Measurements from ENCODE around the gene BRPF3.

The BRPF3 gene

GRCh38 chr6:36227379-36228228, 31.1 kb downstream of the BRPF3 start:
- DNase-seq = no peak
- intact Hi-C loops (cut with DNase I) = no loop called here

DNA sequence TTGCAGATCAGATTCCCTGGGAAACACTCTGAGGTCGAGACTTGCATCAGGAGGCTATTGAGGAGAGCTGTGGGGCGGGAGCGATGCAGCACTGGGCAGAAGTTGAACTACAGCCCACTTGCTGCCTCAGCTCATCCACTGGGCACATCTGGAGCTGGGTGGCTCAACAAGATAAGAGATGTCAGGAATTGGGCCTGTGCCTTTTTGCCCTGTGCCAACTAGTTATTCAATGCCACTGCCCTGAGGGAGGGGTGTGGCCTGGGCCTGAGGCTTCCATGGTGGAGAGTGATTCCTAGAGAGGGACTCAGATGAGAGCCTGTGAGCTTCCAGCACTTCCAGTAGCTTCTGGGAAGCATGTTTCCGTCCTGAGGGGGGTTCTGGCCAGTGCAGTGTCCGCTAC, 32.7 kb downstream of the BRPF3 start:
- DNase-seq = no peak
- intact Hi-C loops (cut with DNase I) = no loop called here

DNA sequence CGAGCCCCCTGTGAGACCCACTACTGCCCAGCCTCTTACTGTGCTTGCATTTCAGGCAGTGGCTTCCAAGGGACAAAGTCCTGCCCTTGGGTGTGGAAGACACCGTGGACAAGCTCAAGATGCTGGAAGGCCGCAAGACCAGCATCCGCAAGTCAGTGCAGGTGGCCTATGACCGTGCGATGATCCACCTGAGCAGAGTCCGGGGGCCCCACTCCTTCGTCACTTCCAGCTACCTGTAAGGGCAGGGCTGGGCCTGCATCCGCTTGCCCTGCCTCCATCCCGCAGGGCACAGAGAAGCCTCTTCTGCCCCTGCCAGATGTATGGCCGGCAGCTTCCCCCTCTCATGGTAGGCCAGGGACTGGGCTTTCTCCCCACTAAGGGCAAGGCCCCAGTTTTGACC, 33.8 kb downstream of the BRPF3 start:
- DNase-seq = no peak

DNA sequence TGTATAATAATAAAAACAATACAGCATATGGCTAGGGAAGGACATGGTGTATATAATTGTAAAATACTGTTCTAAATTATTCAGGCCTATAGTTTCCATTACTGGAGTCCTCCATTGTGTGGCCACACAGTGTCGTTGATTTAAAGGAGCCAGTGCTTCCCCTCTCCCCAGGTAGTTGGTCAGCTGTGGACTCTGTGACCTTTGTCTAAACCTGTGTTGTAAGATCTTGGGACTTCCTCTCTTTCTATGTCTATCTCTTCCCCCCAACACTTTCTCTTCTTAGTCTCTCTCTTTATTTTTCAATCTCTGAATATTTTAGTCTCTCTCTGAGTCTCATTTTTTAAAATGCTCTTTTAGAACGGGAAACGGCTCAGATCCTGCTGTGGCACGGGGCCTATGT, 35.6 kb downstream of the BRPF3 start:
- DNase-seq = no peak

More for the DNA sequence above, 33.8 kb downstream of the BRPF3 start:
- intact Hi-C loops (cut with DNase I) = no loop called here

DNA sequence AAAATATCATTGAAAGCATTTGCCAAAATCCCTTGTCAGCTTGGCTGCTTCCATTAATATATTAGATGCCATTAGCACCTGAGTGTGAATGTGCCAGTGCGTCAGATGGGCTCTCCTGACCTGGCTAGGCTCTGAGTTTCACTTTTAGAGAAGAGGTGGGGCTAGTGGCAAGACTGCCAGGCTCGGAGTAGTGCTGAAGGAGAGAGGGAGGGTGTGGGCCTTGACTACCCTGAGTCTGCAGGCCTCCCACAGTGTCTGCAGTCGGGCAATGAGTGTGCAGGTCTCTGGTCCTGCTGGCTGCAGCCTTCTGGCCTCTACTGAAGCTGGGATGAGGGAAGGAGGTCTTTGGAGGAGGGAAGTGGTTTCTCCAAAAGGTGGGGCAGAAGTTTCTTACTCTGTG, 38.8 kb downstream of the BRPF3 start:
- no peak for DNase-seq
- intact Hi-C loops (cut with DNase I) = no loop called here

More for the DNA sequence above, 35.6 kb downstream of the BRPF3 start:
- intact Hi-C loops (cut with DNase I) = no loop called here

GRCh38 chr6:36235862-36236261, 39.3 kb downstream of the BRPF3 start:
- intact Hi-C loops (cut with DNase I) = no loop called here
- peak in 1 of 10 donors; percentile 83 for DNase-seq

DNA sequence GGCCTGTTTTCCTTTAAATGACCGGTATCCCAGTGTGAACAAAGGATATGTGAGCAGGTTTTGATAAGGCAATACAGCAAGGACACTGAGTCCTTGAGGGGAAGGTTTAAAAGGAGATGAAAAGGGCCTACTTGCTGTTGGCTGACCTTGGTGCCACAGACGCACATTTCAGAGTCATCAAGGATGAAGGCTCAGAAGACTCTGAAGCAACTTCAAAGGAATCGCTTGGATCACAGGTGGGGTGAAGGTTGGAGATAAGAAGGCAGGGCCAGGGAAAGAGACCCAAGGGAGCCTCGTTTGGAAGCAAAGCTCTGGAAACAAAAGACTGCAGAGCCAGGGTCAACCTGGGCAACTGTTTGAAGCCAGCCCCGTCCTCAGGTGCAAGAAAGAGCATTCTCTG, 43.2 kb downstream of the BRPF3 start:
- DNase-seq = no peak
- intact Hi-C loops (cut with DNase I) = no loop called here

GRCh38 chr6:36241728-36242127, 45.2 kb downstream of the BRPF3 start:
- intact Hi-C loops (cut with DNase I) = no loop called here
- peak in 7 of 10 donors; percentile 38 to 92 (median 70) for DNase-seq

DNA sequence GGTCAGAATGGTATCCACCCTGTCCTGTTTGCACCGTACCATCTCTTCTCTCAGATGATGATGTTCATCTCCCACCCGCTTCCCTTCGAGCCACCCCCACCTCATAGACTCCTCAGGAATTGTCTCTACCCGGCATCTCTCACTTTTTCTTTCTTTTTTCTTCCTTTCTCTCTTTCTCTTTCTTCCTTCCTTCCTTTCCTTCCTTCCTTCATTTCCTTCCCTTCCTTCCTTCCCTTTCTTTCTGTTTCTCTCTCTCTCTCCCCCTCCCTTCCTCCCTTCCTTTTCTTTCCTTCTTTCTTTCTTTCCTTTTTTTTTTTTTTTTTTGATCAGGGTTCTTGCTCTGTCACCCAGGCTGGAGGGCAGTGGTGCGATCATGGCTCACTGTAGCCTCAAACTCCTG, 45.6 kb downstream of the BRPF3 start:
- DNase-seq = no peak
- intact Hi-C loops (cut with DNase I) = no loop called here

DNA sequence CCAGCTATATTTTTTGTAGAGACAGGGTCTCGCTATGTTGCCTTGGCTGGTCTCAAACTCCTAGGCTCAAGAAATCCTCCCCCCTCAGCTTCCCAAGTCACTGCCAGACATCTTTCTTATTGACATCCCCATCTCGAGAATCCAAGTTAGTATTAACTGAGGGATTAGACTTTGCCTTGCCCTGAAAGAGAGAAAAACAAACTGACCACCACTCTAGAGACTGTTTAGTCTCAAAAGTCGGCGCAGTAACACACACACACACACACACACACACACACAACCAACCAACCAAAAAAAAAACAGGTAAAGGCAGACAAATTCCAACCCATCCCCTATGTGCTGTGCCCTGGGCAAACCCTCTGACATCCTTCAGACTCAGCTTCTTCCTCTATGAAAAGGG, 46.1 kb downstream of the BRPF3 start:
- intact Hi-C loops (cut with DNase I) = no loop called here
- no peak for DNase-seq

- no peak for DNase-seq
- intact Hi-C loops (cut with DNase I) = no loop called here
These were observed 47.1 kb downstream of the BRPF3 start for GRCh38 chr6:36243562-36244212.

DNA sequence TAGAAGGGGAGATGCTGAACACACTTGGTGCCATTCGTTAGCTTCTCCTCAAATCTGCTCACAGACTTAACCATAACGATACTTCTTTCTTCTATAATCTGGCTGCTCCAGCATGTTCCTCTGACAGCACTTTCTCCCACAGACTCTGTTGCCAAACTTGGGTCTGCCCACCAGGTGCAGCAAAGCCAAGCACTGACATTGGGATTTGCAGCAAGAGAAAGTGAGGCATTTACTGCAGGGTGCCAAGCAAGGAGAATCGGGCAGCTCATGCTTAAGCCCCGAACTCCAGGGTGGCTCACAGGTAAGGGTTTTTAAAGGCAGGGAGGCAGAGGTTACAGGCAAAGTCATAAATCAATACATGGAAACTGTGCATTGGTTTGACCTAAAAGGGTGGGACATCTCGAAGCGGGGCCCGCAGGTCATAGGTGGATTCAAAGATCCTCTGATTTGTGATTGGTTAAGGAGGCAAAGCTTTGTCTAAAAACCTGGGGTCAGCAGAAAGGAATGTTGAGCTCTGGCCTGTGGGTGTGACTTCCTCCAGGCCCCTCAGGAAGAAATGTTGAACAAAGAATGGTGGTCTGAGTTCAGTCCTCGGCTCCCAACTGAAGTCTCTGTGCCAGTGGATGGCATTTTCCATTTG, 48.2 kb downstream of the BRPF3 start:
- intact Hi-C loops (cut with DNase I) = no loop called here
- no peak for DNase-seq

- intact Hi-C loops (cut with DNase I) = no loop called here
- no peak for DNase-seq
These were observed 49.1 kb downstream of the BRPF3 start for GRCh38 chr6:36245572-36246061.

GRCh38 chr6:36246506-36247268, 50.1 kb downstream of the BRPF3 start:
- no peak for DNase-seq
- intact Hi-C loops (cut with DNase I) = no loop called here

DNA sequence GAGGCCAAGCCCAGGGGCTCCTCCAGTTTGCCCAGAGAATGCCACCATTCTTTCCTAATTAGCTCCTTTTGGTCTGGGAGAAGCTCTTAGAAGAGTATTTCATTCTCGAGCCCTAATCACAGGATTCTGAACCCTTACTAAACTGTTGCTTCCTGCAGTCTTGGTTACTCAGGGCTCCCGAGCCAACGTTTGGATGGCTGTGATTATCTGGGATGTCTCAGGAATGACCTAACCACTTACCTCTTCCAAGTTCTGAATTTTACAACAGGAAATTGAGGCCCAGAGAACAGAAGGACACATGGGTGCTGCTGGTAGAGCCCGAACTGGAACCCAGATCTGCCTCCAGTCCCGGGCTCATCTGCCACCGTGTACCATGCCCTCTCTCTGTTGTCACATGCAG, 51.1 kb downstream of the BRPF3 start:
- DNase-seq = no peak

DNA sequence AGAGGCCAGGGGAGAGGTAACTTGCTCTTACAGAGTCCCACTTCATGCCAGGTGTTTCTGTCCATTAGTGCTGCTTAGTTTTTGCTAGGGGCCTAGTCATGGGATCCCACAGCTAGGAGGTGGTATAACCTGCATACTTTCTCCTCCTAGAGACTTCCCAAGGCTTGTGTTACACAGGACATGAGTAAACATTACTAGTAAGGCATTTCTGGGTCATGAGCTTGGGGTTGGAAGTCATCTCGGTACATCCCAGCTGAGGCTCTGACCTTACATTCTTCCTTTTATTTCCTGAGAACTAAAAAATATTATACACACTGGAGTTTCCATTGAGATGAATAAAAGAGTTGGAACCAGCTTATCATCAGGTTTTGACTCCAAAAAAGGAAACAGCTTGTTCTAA, 52.4 kb downstream of the BRPF3 start:
- no peak for DNase-seq
- intact Hi-C loops (cut with DNase I) = no loop called here

More for the DNA sequence above, 51.1 kb downstream of the BRPF3 start:
- intact Hi-C loops (cut with DNase I) = no loop called here

DNA sequence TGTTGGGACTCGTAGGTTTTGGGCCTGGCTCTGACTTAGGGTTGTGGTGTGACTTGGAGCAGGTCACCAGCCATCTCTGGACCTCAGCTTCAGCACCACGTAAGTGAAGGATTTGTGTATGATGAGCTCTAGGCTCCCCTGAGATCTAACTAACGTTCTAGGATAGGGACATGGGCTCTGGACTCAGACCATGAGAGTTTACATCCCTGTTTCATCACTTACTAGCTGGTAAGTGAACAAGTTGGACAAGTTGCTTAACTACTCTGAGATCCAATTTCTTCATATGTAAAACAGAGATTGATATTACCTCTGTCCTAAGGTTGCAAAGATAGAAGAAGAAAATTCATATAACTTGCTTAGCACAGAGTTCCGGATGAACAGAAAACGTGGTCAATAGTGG, 53.0 kb downstream of the BRPF3 start:
- no peak for DNase-seq
- intact Hi-C loops (cut with DNase I) = no loop called here

GRCh38 chr6:36252005-36252404, 55.5 kb downstream of the BRPF3 start:
- DNase-seq = peak in 3 of 10 donors; percentile 31 to 84 (median 38)
- intact Hi-C loops (cut with DNase I) = no loop called here

DNA sequence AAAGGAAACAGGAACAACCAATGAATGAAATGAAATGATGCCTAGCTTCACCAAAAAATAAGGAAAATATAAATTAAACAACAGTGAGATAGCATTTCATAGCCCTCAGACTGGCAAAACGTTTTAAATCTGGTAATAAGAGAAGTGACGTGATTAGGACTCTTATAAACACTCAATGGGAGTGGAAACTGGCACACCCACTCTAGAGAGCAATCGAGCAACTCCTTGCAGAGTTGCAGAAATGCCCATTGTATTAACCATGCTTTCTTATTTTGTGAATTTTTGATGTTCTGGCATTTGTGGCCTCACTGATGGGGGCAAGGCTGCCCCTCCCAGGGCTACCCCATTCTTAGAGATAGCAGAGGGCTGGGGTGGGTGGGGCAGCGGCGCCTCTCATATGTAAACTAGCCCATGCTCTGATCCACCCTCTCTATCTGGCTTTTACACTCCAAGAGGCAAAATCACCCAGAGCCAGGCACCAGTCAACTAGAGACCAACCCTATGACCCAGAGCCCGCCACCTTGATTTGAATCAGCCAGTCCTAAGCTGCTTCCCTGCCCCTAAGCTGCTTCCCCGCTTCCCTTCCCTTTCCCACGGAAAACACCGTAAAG, 67.0 kb downstream of the BRPF3 start:
- no peak for DNase-seq
- intact Hi-C loops (cut with DNase I) = no loop called here

DNA sequence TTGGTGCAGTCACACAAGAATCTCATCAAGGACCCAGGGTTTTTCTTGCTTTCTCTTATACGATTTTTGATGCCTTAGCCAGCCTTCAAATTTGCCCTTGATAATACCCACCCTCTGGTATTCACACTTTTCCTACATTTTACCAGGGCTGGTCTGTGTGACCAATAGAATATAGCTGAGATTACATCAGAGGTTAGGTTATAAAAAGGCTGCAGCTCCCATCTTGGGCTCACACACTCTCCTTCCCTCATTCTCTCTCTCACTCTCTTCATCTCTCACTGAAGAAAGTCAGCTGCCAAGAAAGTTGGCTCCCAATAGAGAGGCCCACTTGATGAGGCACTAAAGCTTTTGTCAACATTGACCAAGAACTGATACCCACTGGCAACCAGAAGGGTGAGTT, 69.2 kb downstream of the BRPF3 start:
- DNase-seq = no peak
- intact Hi-C loops (cut with DNase I) = no loop called here

Data from posterior cingulate gyrus (tissue), 11 donors.